A549 (cell line): ENCODE data around the gene RPGR. TPM values are rescaled to one million over a fixed set of nuclear protein-coding genes. Genes with fewer than 3 reads are reported as not detected.

Experiments
- BHLHE40 ChIP-seq: IDR thresholded peaks from 2 replicates; pipeline ENCODE4 v1.6.1; 2012; ENCODE audit warnings: low read depth, low read length, inconsistent platforms
- CBX2 ChIP-seq: fragments of 200-600 bp; sonication (generic); IDR thresholded peaks from 2 replicates; pipeline ENCODE4 v1.6.1; 2016; ENCODE audit warnings: low read depth, mild to moderate bottlenecking, borderline replicate concordance
- CBX8 ChIP-seq: fragments of 200-600 bp; sonication (generic); IDR thresholded peaks from 2 replicates; pipeline ENCODE4 v1.6.1; 2016
- CHD2 ChIP-seq: fragments of 150-350 bp; IDR thresholded peaks from 2 replicates; pipeline ENCODE4 v1.6.1; 2014; ENCODE audit warnings: low read length; ENCODE audit not compliant: partially characterized antibody
- CTCF ChIP-seq: fragments of >200 bp; sonication (Bioruptor Twin); formaldehyde crosslinking; IDR thresholded peaks from 3 replicates; pipeline ENCODE4 v1.5.1; 2016
- E2F6 ChIP-seq: IDR thresholded peaks from 2 replicates; pipeline ENCODE4 v1.6.1; 2012; ENCODE audit warnings: low read depth, borderline replicate concordance
- EHF ChIP-seq: fragments of 250-450 bp; sonication (Bioruptor Pico); IDR thresholded peaks from 2 replicates; pipeline ENCODE4 v1.5.0; 2020; ENCODE audit warnings: mild to moderate bottlenecking
- EHMT2 ChIP-seq: fragments of 200-600 bp; sonication (generic); IDR thresholded peaks from 2 replicates; pipeline ENCODE4 v1.6.1; 2016; ENCODE audit warnings: antibody characterized with exemption, low read depth, mild to moderate bottlenecking, moderate library complexity
- ELK1 ChIP-seq: fragments of 150-350 bp; IDR thresholded peaks from 2 replicates; pipeline ENCODE4 v1.6.1; 2014; ENCODE audit warnings: low read depth, mild to moderate bottlenecking, low read length
- ESRRA ChIP-seq: fragments of 150-350 bp; IDR thresholded peaks from 2 replicates; pipeline ENCODE4 v1.6.1; 2014; ENCODE audit warnings: mild to moderate bottlenecking, low read length, borderline replicate concordance
- FOSB ChIP-seq: fragments of 250-450 bp; sonication (Bioruptor Pico); IDR thresholded peaks from 2 replicates; pipeline ENCODE4 v1.5.0; 2020; ENCODE audit warnings: mild to moderate bottlenecking, moderate library complexity
- GATA3 ChIP-seq: IDR thresholded peaks from 2 replicates; pipeline ENCODE4 v1.6.1; 2012; ENCODE audit warnings: borderline replicate concordance
- HDAC2 ChIP-seq: fragments of 200-600 bp; sonication (generic); IDR thresholded peaks from 2 replicates; pipeline ENCODE4 v1.6.1; 2016
- HES2 ChIP-seq: fragments of >200 bp; sonication (Bioruptor Twin); formaldehyde crosslinking; IDR thresholded peaks from 2 replicates; pipeline ENCODE4 v1.6.1; 2016
- HMGXB4 ChIP-seq: fragments of 250-450 bp; sonication (Bioruptor Pico); IDR thresholded peaks from 2 replicates; pipeline ENCODE4 v1.5.0; 2021; ENCODE audit warnings: mild to moderate bottlenecking, moderate library complexity, borderline replicate concordance
- HOXB5 ChIP-seq: fragments of 250-450 bp; sonication (Bioruptor Pico); IDR thresholded peaks from 2 replicates; pipeline ENCODE4 v1.5.0; 2020; ENCODE audit warnings: mild to moderate bottlenecking, moderate library complexity
- JUNB ChIP-seq: fragments of >200 bp; sonication (Bioruptor Twin); formaldehyde crosslinking; IDR thresholded peaks from 2 replicates; pipeline ENCODE4 v1.6.1; 2016
- KDM1A ChIP-seq: fragments of 200-600 bp; sonication (generic); IDR thresholded peaks from 2 replicates; pipeline ENCODE4 v1.6.1; 2016; ENCODE audit warnings: low read depth, mild to moderate bottlenecking
- KDM5A ChIP-seq: fragments of 200-600 bp; sonication (generic); IDR thresholded peaks from 2 replicates; pipeline ENCODE4 v1.6.1; 2016; ENCODE audit warnings: antibody characterized with exemption, mild to moderate bottlenecking
- MAX ChIP-seq: IDR thresholded peaks from 2 replicates; pipeline ENCODE4 v1.6.1; 2012
- MAZ ChIP-seq: fragments of 150-350 bp; IDR thresholded peaks from 2 replicates; pipeline ENCODE4 v1.6.1; 2014; ENCODE audit warnings: antibody characterized with exemption, low read depth, low read length, borderline replicate concordance
- MYC ChIP-seq: IDR thresholded peaks from 2 replicates; pipeline ENCODE4 v1.6.1; 2012; ENCODE audit warnings: mild to moderate bottlenecking, inconsistent platforms, low read length, improper control_type of control experiment, borderline replicate concordance
- NFE2L2 ChIP-seq: fragments of 150-350 bp; conservative IDR thresholded peaks from 2 replicates; pipeline ENCODE4 v1.6.1; 2014; ENCODE audit warnings: low read length
- NPAS2 ChIP-seq: fragments of 250-450 bp; sonication (Bioruptor Pico); IDR thresholded peaks from 2 replicates; pipeline ENCODE4 v1.8.0; 2022; ENCODE audit warnings: mild to moderate bottlenecking, moderate library complexity, borderline replicate concordance
- NR3C1 ChIP-seq: fragments of >200 bp; sonication (Bioruptor Twin); formaldehyde crosslinking; IDR thresholded peaks from 3 replicates; pipeline ENCODE4 v1.6.1; 2017
- POLR2AphosphoS2 ChIP-seq: conservative IDR thresholded peaks from 2 replicates; pipeline ENCODE4 v1.6.1; 2012; ENCODE audit warnings: low read length, improper control_type of control experiment, inconsistent platforms
- RARB ChIP-seq: fragments of 250-450 bp; sonication (Bioruptor Pico); IDR thresholded peaks from 2 replicates; pipeline ENCODE4 v1.8.0; 2021; ENCODE audit warnings: mild to moderate bottlenecking, moderate library complexity
- RNF2 ChIP-seq: fragments of 200-600 bp; sonication (generic); IDR thresholded peaks from 2 replicates; pipeline ENCODE4 v1.6.1; 2016; ENCODE audit warnings: low read depth, mild to moderate bottlenecking, antibody characterized with exemption, moderate library complexity, borderline replicate concordance
- TFCP2L1 ChIP-seq: fragments of 250-450 bp; sonication (Bioruptor Pico); IDR thresholded peaks from 2 replicates; pipeline ENCODE4 v1.5.0; 2021; ENCODE audit warnings: mild to moderate bottlenecking
- ZC3H11A ChIP-seq: fragments of 450-650 bp; IDR thresholded peaks from 2 replicates; pipeline ENCODE4 v1.6.1; 2014; ENCODE audit warnings: antibody characterized with exemption, mild to moderate bottlenecking
- polyA plus RNA-seq, 4 experiments: library from polyadenylated mRNA; depleted of rRNA in 3 of 4; stranded (reverse); fragments of >200 nt; fragmentation: RNase III in 1 of 4; extraction: RNeasy Plus Mini Kit Qiagen cat#74134 plus additional on column Dnase treatment in 1 of 4; gene quantifications; 2 replicates in 3 of 4; 3 replicates in 1 of 4; pipeline ENCODE4 v1.2.3, GENCODE V29; 2011 to 2017

The RPGR gene
- polyA plus RNA-seq, 2 of the 4 experiments (the other 2 are of a cell fraction): 8.1 to 10.5 TPM

- TF ChIP-seq HMGXB4 (CRISPR knock-in tag): no peak; the same call in 1 of the 2 replicates
- no peak for TF ChIP-seq FOSB (CRISPR knock-in tag)
- no peak for TF ChIP-seq RNF2
- no peak for TF ChIP-seq HOXB5 (CRISPR knock-in tag)
- TF ChIP-seq JUNB: no peak
- TF ChIP-seq TFCP2L1: no peak
- no peak for TF ChIP-seq RARB (CRISPR knock-in tag)
- TF ChIP-seq MAZ: no peak
- no peak for TF ChIP-seq CHD2
- no peak for TF ChIP-seq KDM5A
- no peak for TF ChIP-seq CBX2
- TF ChIP-seq BHLHE40: no peak
- no peak for TF ChIP-seq ESRRA
- no peak for TF ChIP-seq NFE2L2
- no peak for TF ChIP-seq NPAS2 (CRISPR knock-in tag)
- no peak for TF ChIP-seq KDM1A
- TF ChIP-seq NR3C1: no peak
- TF ChIP-seq CBX8: no peak
- TF ChIP-seq HES2: no peak
- peak; percentile 76 for TF ChIP-seq MAX
- no peak for TF ChIP-seq E2F6
- peak; percentile 66 for TF ChIP-seq CTCF
- no peak for TF ChIP-seq POLR2AphosphoS2
- TF ChIP-seq GATA3: no peak
- no peak for TF ChIP-seq EHMT2
- TF ChIP-seq ELK1: no peak
- no peak for TF ChIP-seq EHF (CRISPR knock-in tag)
- peak; percentile 67 for TF ChIP-seq MYC
- no peak for TF ChIP-seq ZC3H11A
- no peak for TF ChIP-seq HDAC2
Observed at GRCh38 chrX:38327007-38327774, at the start of gene RPGR (continued).
